Karpas-422 (cell line): Measurements from ENCODE around the gene CNIH1. TPM values are rescaled to one million over a fixed set of nuclear protein-coding genes. Genes with fewer than 3 reads are reported as not detected.
A peak's percentile ranks its signal among the peaks of the same experiment; 100 is the strongest.
"Not testable (repeated sequence)": the region's sequence is repeated elsewhere in the genome, so short reads cannot be mapped to it uniquely, and the experiment has no call there.

ENCODE experiments used
- DNase-seq: peaks from one replicate; pipeline ENCODE4 v3.0.0-alpha.2; 2015
- H2AFZ ChIP-seq: fragments of 200-600 bp; sonication (generic); 2 replicates; pipeline ENCODE4 v1.6.1; 2014; ENCODE audit warnings: antibody characterized with exemption, low read length, mixed read lengths
- H3K27ac ChIP-seq: fragments of 200-600 bp; sonication (generic); 2 replicates; pipeline ENCODE4 v1.5.1; 2014; ENCODE audit warnings: mild to moderate bottlenecking, low read length, moderate library complexity
- H3K27me3 ChIP-seq: fragments of 200-600 bp; sonication (generic); 2 replicates; pipeline ENCODE4 v1.6.1; 2014; ENCODE audit warnings: low read length, mixed read lengths
- H3K36me3 ChIP-seq: fragments of 200-600 bp; sonication (generic); 2 replicates; pipeline ENCODE4 v1.6.1; 2014; ENCODE audit warnings: low read length, mixed read lengths; ENCODE audit not compliant: insufficient read depth
- H3K4me1 ChIP-seq: fragments of 200-600 bp; sonication (generic); 2 replicates; pipeline ENCODE4 v1.6.1; 2014; ENCODE audit warnings: mild to moderate bottlenecking, low read length, mixed read lengths
- H3K4me2 ChIP-seq: fragments of 200-600 bp; sonication (generic); 2 replicates; pipeline ENCODE4 v1.6.1; 2014; ENCODE audit warnings: low read length, low read depth, mild to moderate bottlenecking; ENCODE audit not compliant: poor library complexity, severe bottlenecking
- H3K4me3 ChIP-seq: fragments of 200-600 bp; sonication (generic); 2 replicates; pipeline ENCODE4 v1.5.1; 2014; ENCODE audit warnings: mild to moderate bottlenecking, antibody characterized with exemption, low read length, mixed read lengths
- H3K79me2 ChIP-seq: fragments of 200-600 bp; sonication (generic); 2 replicates; pipeline ENCODE4 v1.6.1; 2014; ENCODE audit warnings: mild to moderate bottlenecking, low read length, mixed read lengths
- H3K9ac ChIP-seq: fragments of 200-600 bp; sonication (generic); 2 replicates; pipeline ENCODE4 v1.6.0; 2014; ENCODE audit warnings: low read length
- H3K9me2 ChIP-seq: fragments of 200-600 bp; sonication (generic), shearing (Covaris generic); replicated peaks from 2 replicates; pipeline ENCODE4 v1.6.0; 2014; ENCODE audit warnings: mild to moderate bottlenecking, low read length, moderate library complexity; ENCODE audit not compliant: insufficient read depth
- H3K9me3 ChIP-seq: fragments of 300-700, 200-600 bp; sonication (generic); 2 replicates; pipeline ENCODE4 v1.6.1; 2014; ENCODE audit warnings: low read length, mixed read lengths
- H4K20me1 ChIP-seq: fragments of 200-600 bp; sonication (generic); 2 replicates; pipeline ENCODE4 v1.6.1; 2014; ENCODE audit warnings: mild to moderate bottlenecking, antibody characterized with exemption, low read length, low read depth; ENCODE audit not compliant: insufficient read depth
- total RNA-seq: library from RNA; depleted of rRNA; stranded (reverse); fragments of >200 nt; shearing (Covaris generic); gene quantifications from 2 replicates; pipeline ENCODE4 v1.2.3, GENCODE V29; 2014; ENCODE audit warnings: low replicate concordance

The CNIH1 gene
- total RNA-seq, 1 experiment from 2014 or later = 576 TPM

- Histone ChIP-seq H3K36me3 (peaks cover 6% of the 10 kb centered on the region; the same call in 1 of the 2 replicates), H2AFZ (peak overlapping the region; percentile 80), H3K27me3 (no peaks in the 10 kb centered on the region), H3K79me2 (peaks cover 32% of the 10 kb centered on the region), H4K20me1 (no peaks in the 10 kb centered on the region), H3K9ac (peak overlapping the region; percentile 70), H3K9me3 (no peaks in the 10 kb centered on the region), H3K4me3 (peak overlapping the region; percentile 77), H3K27ac (no peak overlapping the region), H3K4me1 (peaks cover 25% of the 10 kb centered on the region), H3K9me2 (no peaks in the 10 kb centered on the region), H3K4me2 (peak overlapping the region; percentile 88)
- DNase-seq = peak; percentile 58
Observed at GRCh38 chr14:54396183-54396492, 45.0 kb downstream of the CNIH1 start.

GRCh38 chr14:54395716-54396115, 45.5 kb downstream of the CNIH1 start:
- H3K9me2 ChIP-seq = no peaks in the 10 kb centered on the region
- H4K20me1 ChIP-seq = no peaks in the 10 kb centered on the region
- no peak overlapping the region for H3K9ac ChIP-seq
- H3K79me2 ChIP-seq = peaks cover 32% of the 10 kb centered on the region
- H3K4me2 ChIP-seq = no peak overlapping the region
- no peaks in the 10 kb centered on the region for H3K27me3 ChIP-seq
- no peaks in the 10 kb centered on the region for H3K9me3 ChIP-seq
- peaks cover 25% of the 10 kb centered on the region for H3K4me1 ChIP-seq
- H3K36me3 ChIP-seq = peaks cover 2% of the 10 kb centered on the region; the same call in 1 of the 2 replicates
- H3K27ac ChIP-seq = no peak overlapping the region
- no peak overlapping the region for H3K4me3 ChIP-seq
- H2AFZ ChIP-seq = no peak overlapping the region
- no peak for DNase-seq

GRCh38 chr14:54395284-54395683, 45.9 kb downstream of the CNIH1 start:
- H3K27ac ChIP-seq = no peak overlapping the region
- no peak for DNase-seq
- H3K4me2 ChIP-seq = no peak overlapping the region
- peaks cover 27% of the 10 kb centered on the region for H3K79me2 ChIP-seq
- no peak overlapping the region for H3K4me3 ChIP-seq
- no peaks in the 10 kb centered on the region for H3K9me3 ChIP-seq
- H3K27me3 ChIP-seq = no peaks in the 10 kb centered on the region
- no peak overlapping the region for H2AFZ ChIP-seq
- peaks cover 25% of the 10 kb centered on the region for H3K4me1 ChIP-seq
- no peaks in the 10 kb centered on the region for H3K9me2 ChIP-seq
- no peaks in the 10 kb centered on the region; the same call in 1 of the 2 replicates for H3K36me3 ChIP-seq
- no peak overlapping the region for H3K9ac ChIP-seq
- H4K20me1 ChIP-seq = no peaks in the 10 kb centered on the region

GRCh38 chr14:54394596-54394995, 46.6 kb downstream of the CNIH1 start:
- Histone ChIP-seq H3K4me3 (no peak overlapping the region), H3K79me2 (peaks cover 25% of the 10 kb centered on the region), H3K36me3 (no peaks in the 10 kb centered on the region; the same call in 1 of the 2 replicates), H3K4me2 (no peak overlapping the region), H3K9me2 (no peaks in the 10 kb centered on the region), H3K4me1 (peaks cover 25% of the 10 kb centered on the region), H3K27ac (no peak overlapping the region), H3K27me3 (no peaks in the 10 kb centered on the region), H4K20me1 (no peaks in the 10 kb centered on the region), H2AFZ (no peak overlapping the region), H3K9ac (no peak overlapping the region), H3K9me3 (no peaks in the 10 kb centered on the region)
- DNase-seq = no peak

GRCh38 chr14:54392986-54393884, 47.9 kb downstream of the CNIH1 start:
- not testable (repeated sequence) for H3K4me3 ChIP-seq, DNase-seq, H3K27me3 ChIP-seq, H3K9me3 ChIP-seq, H3K9me2 ChIP-seq, H3K27ac ChIP-seq, H4K20me1 ChIP-seq, H2AFZ ChIP-seq, H3K36me3 ChIP-seq, H3K4me2 ChIP-seq, H3K9ac ChIP-seq
- H3K4me1 ChIP-seq = peaks cover 12% of the 10 kb centered on the region
- peaks cover 13% of the 10 kb centered on the region for H3K79me2 ChIP-seq

- H3K27me3 ChIP-seq = no peaks in the 10 kb centered on the region
- no peaks in the 10 kb centered on the region for H3K9me2 ChIP-seq
- H3K9ac ChIP-seq = no peak overlapping the region
- H2AFZ ChIP-seq = no peak overlapping the region
- H3K27ac ChIP-seq = no peak overlapping the region
- no peaks in the 10 kb centered on the region for H4K20me1 ChIP-seq
- H3K36me3 ChIP-seq = no peaks in the 10 kb centered on the region
- no peaks in the 10 kb centered on the region for H3K9me3 ChIP-seq
- H3K4me3 ChIP-seq = no peak overlapping the region
- H3K4me1 ChIP-seq = peaks cover 4% of the 10 kb centered on the region
- H3K79me2 ChIP-seq = peaks cover 3% of the 10 kb centered on the region; the same call in 1 of the 2 replicates
- DNase-seq = no peak
- no peak overlapping the region for H3K4me2 ChIP-seq
Observed at GRCh38 chr14:54392131-54392859, 48.9 kb downstream of the CNIH1 start.

- Histone ChIP-seq H3K9ac (no peak overlapping the region), H2AFZ (no peak overlapping the region), H3K4me3 (no peak overlapping the region), H3K9me2 (no peaks in the 10 kb centered on the region), H3K9me3 (no peaks in the 10 kb centered on the region), H4K20me1 (no peaks in the 10 kb centered on the region), H3K27me3 (no peaks in the 10 kb centered on the region), H3K79me2 (no peaks in the 10 kb centered on the region), H3K4me2 (no peak overlapping the region), H3K4me1 (no peaks in the 10 kb centered on the region), H3K36me3 (no peaks in the 10 kb centered on the region), H3K27ac (no peak overlapping the region)
- no peak for DNase-seq
Observed at GRCh38 chr14:54387328-54387727, 53.8 kb downstream of the CNIH1 start.

- H3K9me2 ChIP-seq = no peaks in the 10 kb centered on the region
- H3K9ac ChIP-seq = no peak overlapping the region
- H3K4me2 ChIP-seq = no peak overlapping the region
- no peaks in the 10 kb centered on the region for H3K27me3 ChIP-seq
- H3K79me2 ChIP-seq = no peaks in the 10 kb centered on the region
- DNase-seq = no peak
- no peaks in the 10 kb centered on the region for H3K9me3 ChIP-seq
- H2AFZ ChIP-seq = no peak overlapping the region
- no peaks in the 10 kb centered on the region for H4K20me1 ChIP-seq
- H3K36me3 ChIP-seq = no peaks in the 10 kb centered on the region
- H3K27ac ChIP-seq = no peak overlapping the region
- H3K4me3 ChIP-seq = no peak overlapping the region
- peaks cover 2% of the 10 kb centered on the region for H3K4me1 ChIP-seq
Observed at GRCh38 chr14:54385556-54385955, 55.6 kb downstream of the CNIH1 start.
